GM19240 (cell line): ENCODE measurements around the gene DIP2A.

Source experiments
- DNase-seq: peaks from one replicate; pipeline ENCODE4 v3.0.0; 2011; ENCODE audit warnings: low spot score; ENCODE audit not compliant: insufficient read length

The DIP2A gene

GRCh38 chr21:46616656-46617055, 158.0 kb downstream of the DIP2A start:
- DNase-seq = no peak

GRCh38 chr21:46617267-46618051, 158.8 kb downstream of the DIP2A start:
- no peak for DNase-seq

- DNase-seq = no peak
Observed at GRCh38 chr21:46618738-46619379, 160.2 kb downstream of the DIP2A start.
